Subcutaneous adipose tissue (tissue), 4 donors: Measurements from ENCODE around the gene GGCX. TPM values are rescaled to one million over a fixed set of nuclear protein-coding genes. Genes with fewer than 3 reads are reported as not detected.

ENCODE experiments used
- total RNA-seq, 4 donors: library from RNA; depleted of rRNA; stranded (reverse); fragments of >200 nt; gene quantifications; one replicate each; pipeline ENCODE4 v1.1.0, GENCODE V29; 2016
- TF ChIP-seq, protein P1 (sequence below): fragments of 450-650 bp; IDR thresholded peaks from one replicate; pipeline ENCODE4 v1.5.1; 2016; ENCODE audit warnings: low read depth, mild to moderate bottlenecking, control low read depth, antibody characterized with exemption, moderate library complexity

The GGCX gene
- total RNA-seq, 4 donors from 2014 or later = 26.5 to 53.3 (median 30.8) TPM

DNA sequence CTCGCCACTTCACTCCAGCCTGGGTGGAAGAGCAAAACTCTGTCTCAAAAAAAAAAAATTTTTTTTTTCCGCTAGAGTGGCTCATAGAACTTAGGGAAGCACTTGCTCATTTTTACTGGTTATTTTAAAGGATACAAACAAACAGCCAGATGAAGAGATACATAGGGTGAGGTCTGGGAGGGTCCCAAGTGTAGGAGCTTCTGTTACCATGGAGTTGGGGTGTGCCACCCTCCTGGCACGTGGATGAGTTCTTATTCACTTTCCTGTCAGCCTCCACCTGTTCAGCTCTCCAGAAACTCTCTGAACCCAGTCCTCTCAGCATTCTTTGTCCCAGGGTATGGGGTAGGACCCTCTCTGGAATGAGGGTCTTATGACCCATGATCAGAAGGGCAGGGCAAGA lies 27.2 kb downstream of the GGCX start:
- TF ChIP-seq, protein P1, sequence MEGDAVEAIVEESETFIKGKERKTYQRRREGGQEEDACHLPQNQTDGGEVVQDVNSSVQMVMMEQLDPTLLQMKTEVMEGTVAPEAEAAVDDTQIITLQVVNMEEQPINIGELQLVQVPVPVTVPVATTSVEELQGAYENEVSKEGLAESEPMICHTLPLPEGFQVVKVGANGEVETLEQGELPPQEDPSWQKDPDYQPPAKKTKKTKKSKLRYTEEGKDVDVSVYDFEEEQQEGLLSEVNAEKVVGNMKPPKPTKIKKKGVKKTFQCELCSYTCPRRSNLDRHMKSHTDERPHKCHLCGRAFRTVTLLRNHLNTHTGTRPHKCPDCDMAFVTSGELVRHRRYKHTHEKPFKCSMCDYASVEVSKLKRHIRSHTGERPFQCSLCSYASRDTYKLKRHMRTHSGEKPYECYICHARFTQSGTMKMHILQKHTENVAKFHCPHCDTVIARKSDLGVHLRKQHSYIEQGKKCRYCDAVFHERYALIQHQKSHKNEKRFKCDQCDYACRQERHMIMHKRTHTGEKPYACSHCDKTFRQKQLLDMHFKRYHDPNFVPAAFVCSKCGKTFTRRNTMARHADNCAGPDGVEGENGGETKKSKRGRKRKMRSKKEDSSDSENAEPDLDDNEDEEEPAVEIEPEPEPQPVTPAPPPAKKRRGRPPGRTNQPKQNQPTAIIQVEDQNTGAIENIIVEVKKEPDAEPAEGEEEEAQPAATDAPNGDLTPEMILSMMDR = no peak

DNA sequence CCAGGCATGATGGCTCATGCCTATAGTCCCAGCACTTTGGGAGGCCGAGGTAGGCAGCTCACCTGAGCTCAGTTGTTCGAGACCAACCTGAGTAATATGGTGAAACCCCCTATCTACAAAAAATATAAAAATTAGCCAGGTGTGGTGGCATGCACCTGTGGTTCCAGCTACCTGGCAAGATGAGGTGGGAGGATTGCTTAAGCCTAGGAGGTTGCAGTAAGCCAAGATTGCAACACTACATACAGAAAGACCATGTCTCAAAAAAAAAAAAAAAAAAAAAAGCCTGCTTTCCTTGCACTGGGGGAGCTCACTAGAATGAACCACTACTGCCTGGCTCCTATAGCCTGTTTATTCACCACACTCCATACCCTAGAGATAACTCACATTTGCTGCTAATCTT lies 29.7 kb downstream of the GGCX start:
- TF ChIP-seq, protein P1 = no peak

DNA sequence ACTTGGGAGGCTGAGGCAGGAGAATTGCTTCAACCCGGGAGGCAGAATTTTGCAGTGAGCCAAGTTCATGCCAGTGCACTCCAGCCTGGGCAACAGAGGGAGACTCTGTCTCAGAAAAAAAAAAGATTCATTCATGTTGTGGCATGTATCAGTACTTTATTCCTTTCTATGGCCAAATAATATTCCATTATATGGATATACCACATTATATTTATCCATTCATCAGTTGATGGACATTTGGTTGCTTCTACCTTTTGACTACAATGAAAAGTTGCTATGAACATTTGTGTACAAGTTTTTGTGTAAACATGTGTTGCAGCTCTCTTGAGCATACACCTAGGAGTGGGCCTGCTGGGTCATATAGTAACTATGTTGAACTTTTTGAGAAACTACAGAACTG lies 31.5 kb downstream of the GGCX start:
- TF ChIP-seq, protein P1 = no peak

DNA sequence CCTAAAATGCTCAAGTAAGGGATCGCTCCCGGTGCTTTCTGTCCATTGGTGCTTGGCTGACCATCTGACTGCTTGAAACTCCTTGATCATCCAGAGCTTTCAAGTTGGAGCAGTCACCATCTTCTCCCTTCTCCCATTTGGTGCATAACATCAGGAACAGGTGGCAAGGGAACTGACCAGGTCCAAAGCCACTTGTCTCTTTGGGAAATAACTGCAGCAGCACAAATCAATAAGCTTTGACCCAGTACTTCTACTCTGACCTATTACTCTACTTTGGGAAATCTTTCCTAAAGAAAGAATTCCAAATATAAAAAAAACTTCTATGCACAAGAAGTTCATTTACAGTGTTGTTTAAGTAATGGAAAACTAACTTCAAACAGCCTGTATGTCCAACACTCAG lies 32.9 kb downstream of the GGCX start:
- TF ChIP-seq, protein P1 = no peak

DNA sequence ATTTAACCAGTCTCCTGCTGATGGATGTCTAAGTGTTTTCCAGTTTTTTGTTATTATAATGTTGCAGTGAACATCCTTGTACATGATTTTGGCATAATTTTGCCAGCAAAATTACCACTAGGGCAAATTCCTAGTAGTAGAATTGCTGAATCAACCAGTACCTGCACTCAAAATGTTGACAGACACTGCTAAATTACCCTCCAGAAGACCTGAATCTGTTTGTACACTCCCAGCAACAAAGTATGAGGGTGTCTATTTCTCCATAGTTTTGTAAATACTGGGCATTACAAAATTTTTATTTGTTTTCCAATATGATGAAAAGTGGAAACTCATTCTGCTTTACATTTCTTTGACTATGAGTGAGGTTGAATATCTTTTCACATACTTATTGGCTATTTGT lies 33.5 kb downstream of the GGCX start:
- TF ChIP-seq, protein P1 = no peak

DNA sequence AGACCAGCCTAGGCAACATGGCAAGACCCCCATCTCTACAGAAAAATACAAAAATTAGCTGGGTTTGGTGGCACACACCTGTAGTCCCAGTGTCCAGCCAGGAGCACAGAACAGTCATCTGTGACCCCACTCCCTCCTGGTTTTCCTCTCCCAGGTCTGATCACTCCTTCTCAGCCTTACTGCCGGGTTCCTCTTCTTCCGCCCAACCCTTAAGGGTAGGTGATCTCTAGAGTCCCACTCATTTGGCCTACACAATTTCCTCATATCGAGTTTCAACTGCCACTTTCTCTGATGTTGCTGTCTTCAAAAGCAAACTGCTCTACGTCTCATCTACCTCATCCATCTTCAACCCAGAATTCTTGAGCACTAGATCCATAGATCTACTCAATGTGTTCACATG lies 35.7 kb downstream of the GGCX start:
- TF ChIP-seq, protein P1 = no peak

DNA sequence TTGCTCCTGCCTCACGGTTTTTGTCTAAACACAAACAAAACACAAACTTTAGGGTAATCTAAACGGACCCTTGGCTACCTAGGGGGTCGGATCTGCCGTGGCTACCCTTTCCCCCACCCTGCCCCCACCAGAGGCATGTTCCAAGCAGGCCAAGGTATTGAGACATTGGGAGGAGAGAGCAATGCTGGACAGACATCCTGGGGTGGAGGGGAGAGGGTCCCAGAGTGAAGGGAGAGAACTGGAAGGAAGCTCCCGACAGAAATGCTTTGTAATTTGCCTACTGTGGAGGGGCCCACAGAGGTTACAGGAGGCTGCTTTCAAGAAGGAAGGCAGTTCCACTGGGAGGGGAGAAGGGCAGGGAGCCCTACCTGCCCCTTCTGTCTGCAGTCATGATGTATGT lies 36.3 kb downstream of the GGCX start:
- TF ChIP-seq, protein P1 = no peak
